ENCODE data around the gene EIF5B.

The EIF5B gene

DNA sequence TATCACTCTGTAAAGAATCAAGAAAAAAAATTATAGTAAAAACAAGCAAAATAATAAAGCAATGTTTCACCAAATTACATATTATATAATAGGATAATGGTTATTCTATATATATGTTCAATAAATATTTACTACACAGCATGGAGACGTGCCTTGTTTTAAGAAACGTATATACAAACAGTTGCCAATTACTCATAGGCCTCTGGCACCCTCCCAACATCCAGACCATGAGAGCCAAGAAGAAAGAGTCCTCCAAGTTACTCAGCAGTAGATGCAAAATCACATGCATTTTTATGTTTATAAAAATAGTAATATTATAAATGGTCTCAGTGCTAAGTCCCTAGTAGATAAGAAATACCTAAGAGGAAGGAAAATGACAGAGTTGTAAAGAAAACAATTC lies 87.8 kb downstream of the EIF5B start:
- H3K9me3 ChIP-seq (ENCODE audit: control insufficient read depth in 1 of 2, low read length in 2 of 2) = no peaks in the 10 kb centered on the region
- H3K4me3 ChIP-seq (ENCODE audit: low read depth in 1 of 2, low read length in 2 of 2) = no peak overlapping the region
- H3K4me1 ChIP-seq (ENCODE audit: control insufficient read depth in 1 of 2, insufficient read depth in 2 of 2, low read length in 2 of 2) = no peaks in the 10 kb centered on the region
- H3K27ac ChIP-seq (ENCODE audit: low read depth, low read length) = no peak overlapping the region
- H3K27me3 ChIP-seq (ENCODE audit: control insufficient read depth in 1 of 2, insufficient read depth in 2 of 2, low read length in 2 of 2) = no peaks in the 10 kb centered on the region
- peaks cover 39 to 62% of the 10 kb centered on the region in 2 donors for H3K36me3 ChIP-seq (ENCODE audit: control insufficient read depth in 1 of 2, insufficient read depth in 2 of 2, low read length in 2 of 2)
- H3K9ac ChIP-seq (ENCODE audit: low read depth in 1 of 2, low read length in 2 of 2) = no peak overlapping the region

DNA sequence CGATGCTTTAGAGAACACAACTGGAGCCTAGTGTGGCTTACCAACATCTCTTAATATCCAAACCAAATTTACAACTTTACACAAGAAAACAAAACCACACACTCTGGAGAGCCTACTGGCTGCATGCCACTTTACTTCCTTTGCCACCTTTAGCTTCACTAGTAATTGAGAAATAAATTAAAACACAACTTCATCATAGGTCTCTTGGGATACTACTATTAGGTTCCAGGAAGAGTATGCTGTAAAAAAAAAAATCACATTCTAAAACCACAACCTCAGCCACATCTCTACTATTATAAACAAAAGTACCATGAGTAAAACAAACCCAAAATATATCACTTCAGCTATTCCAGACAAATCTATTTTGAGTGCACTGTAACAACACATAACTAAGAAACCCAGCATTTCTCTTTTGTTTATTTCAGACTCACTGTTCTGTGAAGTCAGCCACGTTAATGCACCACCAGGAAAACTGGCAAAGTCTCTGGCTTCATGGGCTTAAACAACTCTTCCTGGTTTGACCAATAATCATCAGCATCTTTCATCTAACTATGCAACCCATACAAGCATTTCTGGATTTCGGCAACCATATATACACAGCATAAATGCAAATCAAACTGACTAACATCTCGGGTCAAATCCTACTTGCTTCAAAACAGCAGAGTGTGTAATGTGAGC lies 93.6 kb downstream of the EIF5B start:
- Histone ChIP-seq H3K27me3 (ENCODE audit: control insufficient read depth in 1 of 2, insufficient read depth in 2 of 2, low read length in 2 of 2) (no peaks in the 10 kb centered on the region), H3K36me3 (ENCODE audit: control insufficient read depth in 1 of 2, insufficient read depth in 2 of 2, low read length in 2 of 2) (peaks cover 13 to 39% of the 10 kb centered on the region in 2 donors), H3K9me3 (ENCODE audit: control insufficient read depth in 1 of 2, low read length in 2 of 2) (no peaks in the 10 kb centered on the region), H3K27ac (ENCODE audit: low read depth, low read length) (no peak overlapping the region), H3K4me3 (ENCODE audit: low read depth in 1 of 2, low read length in 2 of 2) (no peak overlapping the region), H3K4me1 (ENCODE audit: control insufficient read depth in 1 of 2, insufficient read depth in 2 of 2, low read length in 2 of 2) (no peaks in the 10 kb centered on the region), H3K9ac (ENCODE audit: low read depth in 1 of 2, low read length in 2 of 2) (no peak overlapping the region)

DNA sequence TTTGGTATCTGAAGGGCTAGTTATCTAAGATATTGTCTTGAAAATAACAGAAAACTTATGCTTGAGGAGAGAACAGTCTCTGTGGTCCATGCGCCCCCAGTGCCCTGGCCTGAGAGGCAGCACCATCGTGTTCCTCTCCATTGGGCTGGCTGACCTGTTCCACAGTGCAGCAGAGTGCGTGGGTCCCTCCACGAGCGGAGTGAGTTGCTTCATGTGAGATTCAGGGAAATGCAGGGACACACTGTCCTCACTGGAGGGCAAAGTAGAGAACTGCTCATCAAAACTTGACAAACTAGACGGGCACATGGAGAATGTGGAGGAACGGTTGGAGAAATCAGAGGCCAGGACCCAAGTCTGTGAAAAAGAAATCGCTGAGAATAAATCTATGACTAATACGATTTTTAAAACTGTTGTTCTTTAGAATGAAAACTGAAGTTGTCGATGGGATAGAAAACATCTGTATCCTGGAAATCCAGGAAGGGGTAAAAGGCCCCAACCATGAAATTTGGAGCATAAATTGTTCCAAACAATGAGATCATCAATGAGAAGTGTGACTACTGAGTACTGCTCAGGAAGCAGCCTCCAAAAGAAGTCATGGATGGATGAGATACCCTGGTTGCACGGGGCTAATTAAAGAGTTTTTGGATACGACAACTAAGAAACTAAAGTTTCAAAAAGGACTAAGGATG lies 94.5 kb downstream of the EIF5B start:
- Histone ChIP-seq H3K4me1 (ENCODE audit: control insufficient read depth in 1 of 2, insufficient read depth in 2 of 2, low read length in 2 of 2) (no peaks in the 10 kb centered on the region), H3K4me3 (ENCODE audit: low read depth in 1 of 2, low read length in 2 of 2) (no peak overlapping the region), H3K9ac (ENCODE audit: low read depth in 1 of 2, low read length in 2 of 2) (no peak overlapping the region), H3K27ac (ENCODE audit: low read depth, low read length) (no peak overlapping the region), H3K9me3 (ENCODE audit: control insufficient read depth in 1 of 2, low read length in 2 of 2) (no peaks in the 10 kb centered on the region), H3K36me3 (ENCODE audit: control insufficient read depth in 1 of 2, insufficient read depth in 2 of 2, low read length in 2 of 2) (peaks cover 13 to 38% of the 10 kb centered on the region in 2 donors), H3K27me3 (ENCODE audit: control insufficient read depth in 1 of 2, insufficient read depth in 2 of 2, low read length in 2 of 2) (no peaks in the 10 kb centered on the region)

DNA sequence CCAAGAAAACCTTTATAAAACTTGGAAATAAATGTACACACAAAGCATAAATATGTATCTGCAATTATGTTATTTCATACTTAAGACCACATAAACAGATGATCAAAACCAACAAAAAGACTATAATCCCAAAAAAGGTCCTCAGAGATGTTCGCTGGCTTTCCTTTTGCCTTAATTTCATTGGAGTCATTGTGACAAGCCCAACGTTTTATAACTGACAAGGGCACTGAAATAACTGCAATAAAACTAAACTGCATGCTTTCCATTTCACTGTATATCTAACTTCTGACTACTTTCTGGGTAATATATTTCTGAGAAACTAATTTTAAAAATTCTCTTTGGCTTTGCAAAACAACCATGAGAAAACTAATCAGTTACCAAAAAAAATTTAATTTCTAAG lies 96.2 kb downstream of the EIF5B start:
- Histone ChIP-seq H3K9ac (ENCODE audit: low read depth in 1 of 2, low read length in 2 of 2) (no peak overlapping the region), H3K9me3 (ENCODE audit: control insufficient read depth in 1 of 2, low read length in 2 of 2) (no peaks in the 10 kb centered on the region), H3K4me1 (ENCODE audit: control insufficient read depth in 1 of 2, insufficient read depth in 2 of 2, low read length in 2 of 2) (no peaks in the 10 kb centered on the region), H3K27me3 (ENCODE audit: control insufficient read depth in 1 of 2, insufficient read depth in 2 of 2, low read length in 2 of 2) (no peaks in the 10 kb centered on the region), H3K36me3 (ENCODE audit: control insufficient read depth in 1 of 2, insufficient read depth in 2 of 2, low read length in 2 of 2) (peaks cover 8 to 27% of the 10 kb centered on the region in 2 donors), H3K4me3 (ENCODE audit: low read depth in 1 of 2, low read length in 2 of 2) (no peak overlapping the region), H3K27ac (ENCODE audit: low read depth, low read length) (no peak overlapping the region)

GRCh38 chr2:99436874-99437273 lies 99.7 kb downstream of the EIF5B start:
- Histone ChIP-seq H3K27me3 (ENCODE audit: control insufficient read depth in 1 of 2, insufficient read depth in 2 of 2, low read length in 2 of 2) (no peaks in the 10 kb centered on the region), H3K36me3 (ENCODE audit: control insufficient read depth in 1 of 2, insufficient read depth in 2 of 2, low read length in 2 of 2) (peaks cover 11 to 26% of the 10 kb centered on the region in 2 donors), H3K4me1 (ENCODE audit: control insufficient read depth in 1 of 2, insufficient read depth in 2 of 2, low read length in 2 of 2) (no peaks in the 10 kb centered on the region), H3K9ac (ENCODE audit: low read depth in 1 of 2, low read length in 2 of 2) (no peak overlapping the region), H3K9me3 (ENCODE audit: control insufficient read depth in 1 of 2, low read length in 2 of 2) (no peaks in the 10 kb centered on the region), H3K4me3 (ENCODE audit: low read depth in 1 of 2, low read length in 2 of 2) (no peak overlapping the region), H3K27ac (ENCODE audit: low read depth, low read length) (no peak overlapping the region)

DNA sequence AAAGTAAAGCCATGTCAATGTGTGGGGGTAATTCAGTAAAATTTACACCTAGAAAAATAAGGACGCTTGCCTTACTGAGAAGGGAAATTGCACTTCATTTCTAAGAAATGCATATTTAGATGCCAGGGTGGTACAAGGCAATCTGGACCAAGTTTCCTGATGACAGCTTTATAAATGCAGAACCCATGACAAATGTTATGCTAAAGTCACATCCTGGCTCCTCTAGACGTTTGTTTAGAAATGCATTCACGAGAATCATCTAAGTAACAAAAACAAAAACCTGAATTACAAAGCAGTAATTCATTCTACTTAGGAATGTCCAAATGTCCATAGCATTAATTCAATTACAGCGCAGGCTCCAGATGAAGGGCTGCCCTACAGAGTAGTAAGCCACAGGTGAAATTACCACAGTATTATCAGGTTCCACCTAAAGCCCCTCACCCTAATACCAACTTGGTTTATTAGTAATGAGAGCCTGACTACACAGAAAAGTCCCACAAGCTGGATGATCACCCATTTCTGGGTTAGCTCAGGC lies 102.8 kb downstream of the EIF5B start:
- Histone ChIP-seq H3K36me3 (ENCODE audit: control insufficient read depth in 1 of 2, insufficient read depth in 2 of 2, low read length in 2 of 2) (peaks cover 7 to 26% of the 10 kb centered on the region in 2 donors), H3K4me1 (ENCODE audit: control insufficient read depth in 1 of 2, insufficient read depth in 2 of 2, low read length in 2 of 2) (no peaks in the 10 kb centered on the region), H3K9ac (ENCODE audit: low read depth in 1 of 2, low read length in 2 of 2) (no peak overlapping the region), H3K27me3 (ENCODE audit: control insufficient read depth in 1 of 2, insufficient read depth in 2 of 2, low read length in 2 of 2) (no peaks in the 10 kb centered on the region), H3K27ac (ENCODE audit: low read depth, low read length) (no peak overlapping the region), H3K9me3 (ENCODE audit: control insufficient read depth in 1 of 2, low read length in 2 of 2) (no peaks in the 10 kb centered on the region), H3K4me3 (ENCODE audit: low read depth in 1 of 2, low read length in 2 of 2) (no peak overlapping the region)

DNA sequence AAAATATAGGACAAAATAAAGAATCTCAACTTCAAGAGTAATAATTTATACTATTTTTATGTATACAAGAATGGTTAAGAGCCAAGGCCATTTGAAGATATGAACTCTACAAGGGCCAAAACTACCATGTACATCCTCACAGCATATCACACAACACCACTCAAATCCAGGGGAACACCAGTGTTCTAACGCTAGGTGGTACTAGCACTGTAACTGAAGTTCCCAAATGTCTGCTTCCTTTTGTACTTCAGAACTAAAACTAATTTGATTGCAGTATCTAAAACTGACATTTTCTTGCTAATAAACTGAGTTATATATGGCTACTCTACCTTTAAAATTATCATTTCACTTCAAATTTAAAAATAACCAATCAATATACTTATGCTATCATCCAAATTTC lies 105.6 kb downstream of the EIF5B start:
- no peaks in the 10 kb centered on the region for H3K27me3 ChIP-seq (ENCODE audit: control insufficient read depth in 1 of 2, insufficient read depth in 2 of 2, low read length in 2 of 2)
- no peaks in the 10 kb centered on the region for H3K4me1 ChIP-seq (ENCODE audit: control insufficient read depth in 1 of 2, insufficient read depth in 2 of 2, low read length in 2 of 2)
- H3K9ac ChIP-seq (ENCODE audit: low read depth in 1 of 2, low read length in 2 of 2) = no peak overlapping the region
- peaks cover 9 to 33% of the 10 kb centered on the region in 2 donors for H3K36me3 ChIP-seq (ENCODE audit: control insufficient read depth in 1 of 2, insufficient read depth in 2 of 2, low read length in 2 of 2)
- no peaks in the 10 kb centered on the region for H3K9me3 ChIP-seq (ENCODE audit: control insufficient read depth in 1 of 2, low read length in 2 of 2)
- H3K4me3 ChIP-seq (ENCODE audit: low read depth in 1 of 2, low read length in 2 of 2) = no peak overlapping the region
- H3K27ac ChIP-seq (ENCODE audit: low read depth, low read length) = no peak overlapping the region

- Histone ChIP-seq H3K4me1 (ENCODE audit: control insufficient read depth in 1 of 2, insufficient read depth in 2 of 2, low read length in 2 of 2) (no peaks in the 10 kb centered on the region), H3K4me3 (ENCODE audit: low read depth in 1 of 2, low read length in 2 of 2) (no peak overlapping the region), H3K9me3 (ENCODE audit: control insufficient read depth in 1 of 2, low read length in 2 of 2) (no peaks in the 10 kb centered on the region), H3K9ac (ENCODE audit: low read depth in 1 of 2, low read length in 2 of 2) (no peak overlapping the region), H3K27ac (ENCODE audit: low read depth, low read length) (no peak overlapping the region), H3K36me3 (ENCODE audit: control insufficient read depth in 1 of 2, insufficient read depth in 2 of 2, low read length in 2 of 2) (peaks cover 10 to 32% of the 10 kb centered on the region in 2 donors), H3K27me3 (ENCODE audit: control insufficient read depth in 1 of 2, insufficient read depth in 2 of 2, low read length in 2 of 2) (no peaks in the 10 kb centered on the region)
Measured at GRCh38 chr2:99444222-99444621, 107.0 kb downstream of the EIF5B start.

- Histone ChIP-seq H3K4me1 (ENCODE audit: control insufficient read depth in 1 of 2, insufficient read depth in 2 of 2, low read length in 2 of 2) (no peaks in the 10 kb centered on the region), H3K27me3 (ENCODE audit: control insufficient read depth in 1 of 2, insufficient read depth in 2 of 2, low read length in 2 of 2) (no peaks in the 10 kb centered on the region), H3K4me3 (ENCODE audit: low read depth in 1 of 2, low read length in 2 of 2) (no peak overlapping the region), H3K9ac (ENCODE audit: low read depth in 1 of 2, low read length in 2 of 2) (no peak overlapping the region), H3K36me3 (ENCODE audit: control insufficient read depth in 1 of 2, insufficient read depth in 2 of 2, low read length in 2 of 2) (peaks cover 10 to 31% of the 10 kb centered on the region in 2 donors), H3K9me3 (ENCODE audit: control insufficient read depth in 1 of 2, low read length in 2 of 2) (no peaks in the 10 kb centered on the region), H3K27ac (ENCODE audit: low read depth, low read length) (no peak overlapping the region)
Measured at GRCh38 chr2:99445065-99445464, 107.9 kb downstream of the EIF5B start.

GRCh38 chr2:99448556-99448955 lies 111.4 kb downstream of the EIF5B start:
- Histone ChIP-seq H3K4me1 (ENCODE audit: control insufficient read depth in 1 of 2, insufficient read depth in 2 of 2, low read length in 2 of 2) (no peaks in the 10 kb centered on the region), H3K4me3 (ENCODE audit: low read depth in 1 of 2, low read length in 2 of 2) (no peak overlapping the region), H3K27me3 (ENCODE audit: control insufficient read depth in 1 of 2, insufficient read depth in 2 of 2, low read length in 2 of 2) (no peaks in the 10 kb centered on the region), H3K36me3 (ENCODE audit: control insufficient read depth in 1 of 2, insufficient read depth in 2 of 2, low read length in 2 of 2) (peaks cover 31% of the 10 kb centered on the region in 2 donors), H3K9ac (ENCODE audit: low read depth in 1 of 2, low read length in 2 of 2) (no peak overlapping the region), H3K27ac (ENCODE audit: low read depth, low read length) (no peak overlapping the region), H3K9me3 (ENCODE audit: control insufficient read depth in 1 of 2, low read length in 2 of 2) (no peaks in the 10 kb centered on the region)
